GM18520 (cell line): ENCODE results near the gene LMF1.
"Not testable (repeated sequence)": the region's sequence is repeated elsewhere in the genome, so short reads cannot be mapped to it uniquely, and the experiment has no call there.

ENCODE experiments used
- ATAC-seq: cut with Tn5 transposase; IDR thresholded peaks from one replicate; pipeline ENCODE4 v1.9.1; 2021; ENCODE audit not compliant: unreplicated experiment

The LMF1 gene

GRCh38 chr16:835373-835772 is 135.4 kb downstream of the LMF1 start:
- ATAC-seq = no peak

- ATAC-seq = no peak
These were observed 137.4 kb downstream of the LMF1 start for GRCh38 chr16:833411-833810.

- ATAC-seq = no peak
These were observed 138.0 kb downstream of the LMF1 start for GRCh38 chr16:832652-833336.

GRCh38 chr16:831571-832413 is 139.0 kb downstream of the LMF1 start:
- ATAC-seq = no peak

GRCh38 chr16:830871-831570 is 139.8 kb downstream of the LMF1 start:
- no peak for ATAC-seq

GRCh38 chr16:830107-830870 is 140.5 kb downstream of the LMF1 start:
- no peak for ATAC-seq

- ATAC-seq = no peak
These were observed 141.9 kb downstream of the LMF1 start for GRCh38 chr16:828891-829290.

- ATAC-seq = no peak
These were observed 143.3 kb downstream of the LMF1 start for GRCh38 chr16:827513-827912.

- ATAC-seq = no peak
These were observed 145.3 kb downstream of the LMF1 start for GRCh38 chr16:825341-826061.

GRCh38 chr16:824601-825000 is 146.2 kb downstream of the LMF1 start:
- ATAC-seq = no peak

GRCh38 chr16:824194-824593 is 146.6 kb downstream of the LMF1 start:
- no peak for ATAC-seq

- ATAC-seq = no peak
These were observed 147.9 kb downstream of the LMF1 start for GRCh38 chr16:822909-823297.

GRCh38 chr16:822174-822908 is 148.4 kb downstream of the LMF1 start:
- no peak for ATAC-seq

GRCh38 chr16:821751-822150 is 149.0 kb downstream of the LMF1 start:
- no peak for ATAC-seq

GRCh38 chr16:820748-821147 is 150.0 kb downstream of the LMF1 start:
- ATAC-seq = no peak

GRCh38 chr16:820044-820408 is 150.8 kb downstream of the LMF1 start:
- not testable (repeated sequence) for ATAC-seq

- no peak for ATAC-seq
These were observed 151.3 kb downstream of the LMF1 start for GRCh38 chr16:819336-820043.

GRCh38 chr16:818592-818991 is 152.2 kb downstream of the LMF1 start:
- ATAC-seq = no peak

GRCh38 chr16:818132-818531 is 152.7 kb downstream of the LMF1 start:
- ATAC-seq = no peak
